Uterus (tissue), 2 donors: Measurements from ENCODE around the gene ADAMTSL4.

Experiments used
- POLR2A ChIP-seq, 2 donors: fragments of 450-650 bp; IDR thresholded peaks; one replicate each; pipeline ENCODE4 v1.6.1; 2016; ENCODE audit warnings: antibody characterized with exemption in 2 of 2, mild to moderate bottlenecking in 1 of 2, moderate library complexity in 1 of 2
- TF ChIP-seq, protein P1 (sequence below), 4 experiments: fragments of 200-600 bp in 2 of 4; fragments of 450-650 bp in 2 of 4; sonication (generic) in 2 of 4; IDR thresholded peaks; one replicate each; pipeline ENCODE4 v1.5.1; 2016 to 2019; ENCODE audit warnings: antibody characterized with exemption in 4 of 4, mild to moderate bottlenecking in 2 of 4, moderate library complexity in 1 of 4

DNA sequence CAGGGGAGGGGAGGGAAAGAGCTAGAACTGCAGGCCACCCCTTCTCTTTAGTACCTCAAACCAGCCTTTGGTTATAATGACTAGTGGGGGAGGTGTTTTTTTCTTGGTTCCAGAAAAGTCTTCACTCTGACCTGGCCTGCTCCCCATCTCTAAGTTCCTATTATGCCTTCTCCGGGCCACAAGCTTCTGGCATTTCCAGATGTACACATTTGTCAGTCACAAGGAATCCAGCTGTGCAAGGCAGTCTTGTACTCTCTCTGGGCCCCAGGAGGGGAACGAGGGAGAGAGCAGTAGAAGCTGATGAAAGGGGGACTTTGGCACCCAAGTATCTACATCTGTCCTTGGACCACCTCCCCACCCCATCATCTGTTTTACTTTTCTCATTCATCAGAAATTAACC, 36.4 kb upstream of the ADAMTSL4 start:
- TF ChIP-seq, protein P1, sequence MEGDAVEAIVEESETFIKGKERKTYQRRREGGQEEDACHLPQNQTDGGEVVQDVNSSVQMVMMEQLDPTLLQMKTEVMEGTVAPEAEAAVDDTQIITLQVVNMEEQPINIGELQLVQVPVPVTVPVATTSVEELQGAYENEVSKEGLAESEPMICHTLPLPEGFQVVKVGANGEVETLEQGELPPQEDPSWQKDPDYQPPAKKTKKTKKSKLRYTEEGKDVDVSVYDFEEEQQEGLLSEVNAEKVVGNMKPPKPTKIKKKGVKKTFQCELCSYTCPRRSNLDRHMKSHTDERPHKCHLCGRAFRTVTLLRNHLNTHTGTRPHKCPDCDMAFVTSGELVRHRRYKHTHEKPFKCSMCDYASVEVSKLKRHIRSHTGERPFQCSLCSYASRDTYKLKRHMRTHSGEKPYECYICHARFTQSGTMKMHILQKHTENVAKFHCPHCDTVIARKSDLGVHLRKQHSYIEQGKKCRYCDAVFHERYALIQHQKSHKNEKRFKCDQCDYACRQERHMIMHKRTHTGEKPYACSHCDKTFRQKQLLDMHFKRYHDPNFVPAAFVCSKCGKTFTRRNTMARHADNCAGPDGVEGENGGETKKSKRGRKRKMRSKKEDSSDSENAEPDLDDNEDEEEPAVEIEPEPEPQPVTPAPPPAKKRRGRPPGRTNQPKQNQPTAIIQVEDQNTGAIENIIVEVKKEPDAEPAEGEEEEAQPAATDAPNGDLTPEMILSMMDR (IDR thresholded peaks at IDR 0.05) = no peak
- TF ChIP-seq POLR2A (IDR thresholded peaks at IDR 0.05) = no peak
